GM12878 (cell line): ENCODE results near the gene TSHZ1. TPM values are rescaled to one million over a fixed set of nuclear protein-coding genes. Genes with fewer than 3 reads are reported as not detected.
A peak's percentile ranks its signal among the peaks of the same experiment; 100 is the strongest.

Experiments
- ATAC-seq: fragments of 200-7000 bp; cut with Tn5 transposase; 3 replicates; pipeline ENCODE4 v1.9.1; 2020; ENCODE audit warnings: mild to moderate bottlenecking, moderate library complexity
- BruUV-seq: library from RNA; stranded (reverse); fragments of 400-500 nt; replicated peaks from 2 replicates; lab custom pipeline; 2021; lab: Mats Ljungman, UMichigan
- CTCF ChIA-PET: fragments of 300-600 bp; sonication (Branson Sonifier 250); formaldehyde crosslinking; extraction: SDS; loops from one replicate; lab custom pipeline; 2021; ENCODE audit warnings: inconsistent platforms; lab: Yijun Ruan, JAX
- POLR2A ChIA-PET: fragments of 350-600 bp; formaldehyde crosslinking; extraction: SDS; loops from one replicate; lab custom pipeline; 2021; ENCODE audit warnings: inconsistent platforms; lab: Charles Lee
- RAD21 ChIA-PET: fragments of 300-600 bp; sonication (Branson Sonifier 250); formaldehyde crosslinking; loops from one replicate; lab custom pipeline; 2023; ENCODE audit warnings: antibody characterized with exemption; ENCODE audit not compliant: unreplicated experiment; lab: Charles Lee
- SMC1A ChIA-PET: fragments of 300-600 bp; sonication (Branson Sonifier 250); formaldehyde crosslinking; loops from one replicate; lab custom pipeline; 2023; ENCODE audit not compliant: unreplicated experiment, uncharacterized antibody; lab: Charles Lee
- DNase-seq: peaks from one replicate; pipeline ENCODE4 v3.0.0-alpha.2; 2011; ENCODE audit warnings: low read depth, low spot score
- FAIRE-seq: peaks from 3 replicates; lab custom pipeline; 2011; peaks lifted over from hg19 to GRCh38; lab: Jason Lieb, UNC
- H2AFZ ChIP-seq: 2 replicates; pipeline ENCODE4 v1.6.0; 2011; ENCODE audit warnings: low read depth, low read length, control low read depth; ENCODE audit not compliant: control insufficient read depth
- H3K27ac ChIP-seq: 2 replicates; pipeline ENCODE4 v1.5.1; 2011; ENCODE audit warnings: control low read depth; ENCODE audit not compliant: control insufficient read depth, insufficient read depth
- H3K27me3 ChIP-seq, 2 experiments: replicated peaks in 1 of 2; 2 replicates each; pipeline versions ENCODE4 v1.6.0 to v1.6.1; 2011; ENCODE audit warnings: low read length in 1 of 2; ENCODE audit not compliant: control insufficient read depth in 2 of 2, insufficient read depth in 2 of 2
- H3K36me3 ChIP-seq, 2 experiments: 2 replicates each; pipeline ENCODE4 v1.5.1; 2011; ENCODE audit warnings: low read length in 1 of 2; ENCODE audit not compliant: control insufficient read depth in 2 of 2, insufficient read depth in 2 of 2
- H3K4me1 ChIP-seq: 2 replicates; pipeline ENCODE4 v1.6.1; 2011; ENCODE audit warnings: mild to moderate bottlenecking, low read length, moderate library complexity, mixed read lengths; ENCODE audit not compliant: control insufficient read depth, insufficient read depth
- H3K4me2 ChIP-seq: 2 replicates; pipeline ENCODE4 v1.6.0; 2011; ENCODE audit warnings: control low read depth; ENCODE audit not compliant: control insufficient read depth, insufficient read depth
- H3K4me3 ChIP-seq: fragments of 200-600 bp; sonication (generic); 2 replicates; pipeline ENCODE4 v1.5.1; 2016
- H3K79me2 ChIP-seq: 2 replicates; pipeline ENCODE4 v1.6.0; 2011; ENCODE audit warnings: low read length; ENCODE audit not compliant: control insufficient read depth, insufficient read depth
- H3K9ac ChIP-seq: 2 replicates; pipeline ENCODE4 v1.8.0; 2011; ENCODE audit warnings: low read length, control low read depth, mixed read lengths; ENCODE audit not compliant: control insufficient read depth, insufficient read depth
- H3K9me3 ChIP-seq: replicated peaks from 3 replicates; pipeline ENCODE4 v1.5.1; 2011; ENCODE audit warnings: mild to moderate bottlenecking, low read length; ENCODE audit not compliant: control insufficient read depth, insufficient read depth
- H4K20me1 ChIP-seq: 2 replicates; pipeline ENCODE4 v1.6.0; 2011; ENCODE audit not compliant: control insufficient read depth, insufficient read depth
- BMI1 ChIP-seq: fragments of 450-650 bp; IDR thresholded peaks from 2 replicates; pipeline ENCODE4 v1.6.1; 2016; ENCODE audit warnings: mild to moderate bottlenecking, moderate library complexity, borderline replicate concordance
- EGR1 ChIP-seq, 2 experiments: IDR thresholded peaks; 1 replicate in 1 of 2; 2 replicates in 1 of 2; pipeline ENCODE4 v1.6.1; 2011 to 2012; ENCODE audit warnings: low read depth in 2 of 2, low read length in 2 of 2, borderline replicate concordance in 1 of 2, mild to moderate bottlenecking in 1 of 2, moderate library complexity in 1 of 2
- FOXM1 ChIP-seq: IDR thresholded peaks from 2 replicates; pipeline ENCODE4 v1.6.1; 2012; ENCODE audit warnings: low read depth, mild to moderate bottlenecking, inconsistent platforms, low read length, moderate library complexity
- MXI1 ChIP-seq: fragments of 150-350 bp; IDR thresholded peaks from 2 replicates; pipeline ENCODE4 v1.6.1; 2011; ENCODE audit warnings: low read depth, mild to moderate bottlenecking, inconsistent platforms, low read length, improper control_type of control experiment
- MYB ChIP-seq: fragments of 150-350 bp; IDR thresholded peaks from 2 replicates; pipeline ENCODE4 v1.6.1; 2014; ENCODE audit warnings: mild to moderate bottlenecking, low read depth, low read length, borderline replicate concordance
- NR2F1 ChIP-seq: fragments of 450-650 bp; conservative IDR thresholded peaks from 2 replicates; pipeline ENCODE4 v1.6.1; 2017; ENCODE audit warnings: mild to moderate bottlenecking
- RB1 ChIP-seq: fragments of 450-650 bp; formaldehyde crosslinking; IDR thresholded peaks from 2 replicates; pipeline ENCODE4 v1.6.1; 2017; ENCODE audit warnings: mild to moderate bottlenecking, borderline replicate concordance
- RUNX3 ChIP-seq: IDR thresholded peaks from 2 replicates; pipeline ENCODE4 v1.6.1; 2012; ENCODE audit warnings: low read length, inconsistent platforms
- SMARCA5 ChIP-seq: fragments of 450-650 bp; IDR thresholded peaks from 2 replicates; pipeline ENCODE4 v1.6.1; 2017; ENCODE audit warnings: mild to moderate bottlenecking
- TCF12 ChIP-seq: IDR thresholded peaks from 2 replicates; pipeline ENCODE4 v1.6.1; 2011; ENCODE audit warnings: low read depth, mild to moderate bottlenecking, low read length
- ZBED1 ChIP-seq: IDR thresholded peaks from 2 replicates; pipeline ENCODE4 v1.6.1; 2016; ENCODE audit warnings: borderline replicate concordance
- ZNF384 ChIP-seq: IDR thresholded peaks from 2 replicates; pipeline ENCODE4 v1.6.1; 2012; ENCODE audit warnings: low read depth, mild to moderate bottlenecking, low read length, improper control_type of control experiment, borderline replicate concordance
- WGBS: methylation state at CpG from one replicate; pipeline ENCODE4 v1.1.6; 2016; ENCODE audit warnings: low lambda C conversion rate; ENCODE audit not compliant: insufficient replicate concordance, insufficient coverage; ENCODE audit errors: missing lambda C conversion rate; 5-methylcytosine and 5-hydroxymethylcytosine counted together
- in situ Hi-C: fragments of 300-500 bp; cut with MboI; formaldehyde crosslinking; loops from 9 replicates; pipeline ENCODE4 v1.14.3; 2018; ENCODE audit warnings: mixed read lengths
- intact Hi-C: fragments of 100-400 bp; cut with micrococcal nuclease; formaldehyde crosslinking; loops from one replicate; pipeline ENCODE4 v1.14.2; 2022; ENCODE audit not compliant: unreplicated experiment
- polyA plus RNA-seq, 11 experiments: library from polyadenylated mRNA; depleted of rRNA in 4 of 11; unstranded in 6 of 11; stranded (reverse) in 5 of 11; fragments of >200 nt; fragmentation: Nextera tagmentation in 4 of 11; fragmentation: Illumina TruSeq in 1 of 11; extraction: Ambion mirVana in 4 of 11; extraction: Trizol in 1 of 11; gene quantifications; 1 replicate in 1 of 11; 2 replicates in 10 of 11; pipeline versions ENCODE4 v1.2.1 to v1.2.3, GENCODE V29; 2011 to 2016; ENCODE audit warnings: inconsistent platforms in 2 of 11, missing spikeins in 2 of 11, low read depth in 1 of 11
- total RNA-seq, 4 experiments: library from RNA; depleted of rRNA in 3 of 4; stranded (reverse); fragments of >200 nt in 3 of 4; fragmentation: Illumina TruSeq in 1 of 4; extraction: Trizol in 1 of 4; gene quantifications; 2 replicates each; pipeline versions ENCODE4 v1.2.1 to v1.2.3, GENCODE V29; 2013 to 2021
- TF ChIP-seq, protein P1 (sequence below): IDR thresholded peaks from 2 replicates; pipeline ENCODE4 v1.6.1; 2011; ENCODE audit warnings: borderline replicate concordance, low read depth, mild to moderate bottlenecking, moderate library complexity, low read length; ENCODE audit not compliant: insufficient read depth, poor library complexity, severe bottlenecking
- TF ChIP-seq, protein P2 (sequence below): fragments of 450-650 bp; IDR thresholded peaks from 2 replicates; pipeline ENCODE4 v1.6.1; 2017; ENCODE audit warnings: antibody characterized with exemption, mild to moderate bottlenecking, moderate library complexity
- TF ChIP-seq, protein P3 (sequence below), 3 experiments: IDR thresholded peaks in 2 of 3; conservative IDR thresholded peaks in 1 of 3; 2 replicates each; pipeline ENCODE4 v1.5.1; 2011; ENCODE audit warnings: low read depth in 3 of 3, low read length in 3 of 3, mild to moderate bottlenecking in 3 of 3, control low read depth in 2 of 3, moderate library complexity in 2 of 3, inconsistent platforms in 1 of 3, mixed read lengths in 1 of 3; ENCODE audit not compliant: control insufficient read depth in 2 of 3, insufficient read depth in 1 of 3; ENCODE audit errors: extremely low read depth in 1 of 3

Gene TSHZ1
- total and polyA plus RNA-seq, 10 of the 15 experiments (the other 5 are each of a cell fraction or from before 2014, with no cell fraction given), result 2.2 to 15.2 (median 5.1) TPM

DNA sequence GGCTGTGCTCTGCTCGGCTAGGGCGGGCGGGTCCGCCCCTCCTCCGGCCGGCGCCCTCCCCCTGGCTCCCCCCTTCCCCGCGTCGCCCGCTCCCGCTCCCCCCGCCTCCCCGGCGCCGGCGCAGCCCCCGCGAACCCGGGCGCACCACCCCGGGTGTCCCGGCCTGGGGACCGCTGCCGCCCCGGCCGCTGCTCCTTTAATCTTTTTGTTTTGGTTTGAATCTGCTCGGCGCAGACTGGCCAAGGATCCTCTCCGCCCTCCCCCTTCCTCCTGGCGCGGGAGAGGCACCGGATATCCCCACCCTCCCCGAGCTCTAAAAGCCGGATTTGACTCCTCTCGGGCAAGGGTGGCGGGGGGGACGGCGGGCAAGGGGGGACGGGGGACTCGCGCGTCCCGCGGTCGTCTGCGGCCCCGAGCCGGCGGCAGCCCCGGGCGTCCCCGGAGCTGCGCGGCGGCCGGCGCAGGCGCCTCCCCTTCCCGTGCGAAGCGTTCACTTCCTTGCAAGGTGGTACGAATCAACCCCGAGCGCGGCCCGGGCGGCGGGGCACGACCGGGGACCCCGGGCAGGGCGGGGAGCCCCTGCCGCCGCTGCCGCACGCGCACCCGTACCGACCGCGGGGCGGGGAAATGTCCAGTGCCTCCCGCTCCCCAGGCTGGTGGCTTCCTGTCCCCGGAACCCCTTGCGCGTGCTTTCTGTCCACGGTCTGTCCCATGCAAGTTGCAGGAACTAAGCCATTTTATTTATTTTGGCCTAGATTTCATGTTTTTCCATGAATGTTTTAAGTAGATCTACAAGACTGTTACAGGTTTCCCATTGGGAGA lies 1.3 kb upstream of the TSHZ1 start, which contains the start of gene PTGR3:
PTGR3 (minus strand) TSS at position 11 of the 822 bp plus-strand sequence. CDS start 81 bp downstream, outside the sequence.
- peaks cover 6% of the 10 kb centered on the region; the same call in 1 of the 2 replicates for H3K4me1 ChIP-seq
- FAIRE-seq (no peak), DNase-seq (peak; percentile 40), ATAC-seq (peak; percentile 56)
- intact Hi-C loops (loop anchor here (5.0 to 10.0 kb wide), 8 partner anchors 37 to 1275 kb away; partner anchors contain the start of genes CNDP2, FBXO15 and TIMM21), in situ Hi-C loops (loop anchor here (25.0 kb wide), 1 partner anchor 1903 kb away; no protein-coding TSS in a partner anchor)
- RAD21 ChIA-PET, result interaction anchor here (0.6 to 1.5 kb wide), 5 partner anchors 39 to 341 kb away, joined by 3 to 4 read pairs (median 3); no protein-coding TSS in a partner anchor
- peaks cover 69% of the 10 kb centered on the region for H3K79me2 ChIP-seq
- no peaks in the 10 kb centered on the region for H3K36me3 ChIP-seq
- H3K9ac ChIP-seq, result peak within 1 kb of the TSS; percentile 83
- CTCF ChIA-PET, result interaction anchor here (0.6 to 1.1 kb wide), 2 partner anchors 36 to 52 kb away, joined by 3 to 4 read pairs; no protein-coding TSS in a partner anchor
- H4K20me1 ChIP-seq, result no peaks in the 10 kb centered on the region
- POLR2A ChIA-PET, result interaction anchor here (0.5 to 1.6 kb wide), 5 partner anchors 36 to 1617 kb away, joined by 3 to 9 read pairs (median 7); no protein-coding TSS in a partner anchor
- SMC1A ChIA-PET, result interaction anchor here (0.9 kb wide), 1 partner anchor 35 kb away, joined by 5 read pairs; no protein-coding TSS in a partner anchor
- H3K27me3 ChIP-seq, result no peaks in the 10 kb centered on the region
- WGBS, result 2% methylated on average over 26 of the region's 88 CpGs
- peak within 1 kb of the TSS; percentile 86 for H3K27ac ChIP-seq
- H3K9me3 ChIP-seq, result no peaks in the 10 kb centered on the region
- peak within 1 kb of the TSS; percentile 96 for H3K4me3 ChIP-seq
- no TSS peak for BruUV-seq
- peak within 1 kb of the TSS; percentile 76 for H3K4me2 ChIP-seq
- peak within 1 kb of the TSS; percentile 91 for H2AFZ ChIP-seq
- TF ChIP-seq ZBED1 (no peak), RUNX3 (peak; percentile 26), NR2F1 (peak; percentile 70), MXI1 (peak; percentile 21; the same call in 1 of the 2 replicates), ZNF384 (no peak), FOXM1 (no peak), TCF12 (peak; percentile 6; the same call in 1 of the 2 replicates), SMARCA5 (peak; percentile 85), BMI1 (no peak), EGR1 (IDR thresholded peaks at IDR 0.05; ENCODE audit: borderline replicate concordance in 1 of 2, low read depth in 2 of 2, low read length in 2 of 2) (peak in 1 of 2 experiments; percentile 50; a peak in 1 of 3 replicates), RB1 (peak; percentile 60; the same call in 1 of the 2 replicates), MYB (no peak)
- TF ChIP-seq, protein P1, sequence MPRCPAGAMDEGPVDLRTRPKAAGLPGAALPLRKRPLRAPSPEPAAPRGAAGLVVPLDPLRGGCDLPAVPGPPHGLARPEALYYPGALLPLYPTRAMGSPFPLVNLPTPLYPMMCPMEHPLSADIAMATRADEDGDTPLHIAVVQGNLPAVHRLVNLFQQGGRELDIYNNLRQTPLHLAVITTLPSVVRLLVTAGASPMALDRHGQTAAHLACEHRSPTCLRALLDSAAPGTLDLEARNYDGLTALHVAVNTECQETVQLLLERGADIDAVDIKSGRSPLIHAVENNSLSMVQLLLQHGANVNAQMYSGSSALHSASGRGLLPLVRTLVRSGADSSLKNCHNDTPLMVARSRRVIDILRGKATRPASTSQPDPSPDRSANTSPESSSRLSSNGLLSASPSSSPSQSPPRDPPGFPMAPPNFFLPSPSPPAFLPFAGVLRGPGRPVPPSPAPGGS, result peak; percentile 36
- TF ChIP-seq, protein P2, sequence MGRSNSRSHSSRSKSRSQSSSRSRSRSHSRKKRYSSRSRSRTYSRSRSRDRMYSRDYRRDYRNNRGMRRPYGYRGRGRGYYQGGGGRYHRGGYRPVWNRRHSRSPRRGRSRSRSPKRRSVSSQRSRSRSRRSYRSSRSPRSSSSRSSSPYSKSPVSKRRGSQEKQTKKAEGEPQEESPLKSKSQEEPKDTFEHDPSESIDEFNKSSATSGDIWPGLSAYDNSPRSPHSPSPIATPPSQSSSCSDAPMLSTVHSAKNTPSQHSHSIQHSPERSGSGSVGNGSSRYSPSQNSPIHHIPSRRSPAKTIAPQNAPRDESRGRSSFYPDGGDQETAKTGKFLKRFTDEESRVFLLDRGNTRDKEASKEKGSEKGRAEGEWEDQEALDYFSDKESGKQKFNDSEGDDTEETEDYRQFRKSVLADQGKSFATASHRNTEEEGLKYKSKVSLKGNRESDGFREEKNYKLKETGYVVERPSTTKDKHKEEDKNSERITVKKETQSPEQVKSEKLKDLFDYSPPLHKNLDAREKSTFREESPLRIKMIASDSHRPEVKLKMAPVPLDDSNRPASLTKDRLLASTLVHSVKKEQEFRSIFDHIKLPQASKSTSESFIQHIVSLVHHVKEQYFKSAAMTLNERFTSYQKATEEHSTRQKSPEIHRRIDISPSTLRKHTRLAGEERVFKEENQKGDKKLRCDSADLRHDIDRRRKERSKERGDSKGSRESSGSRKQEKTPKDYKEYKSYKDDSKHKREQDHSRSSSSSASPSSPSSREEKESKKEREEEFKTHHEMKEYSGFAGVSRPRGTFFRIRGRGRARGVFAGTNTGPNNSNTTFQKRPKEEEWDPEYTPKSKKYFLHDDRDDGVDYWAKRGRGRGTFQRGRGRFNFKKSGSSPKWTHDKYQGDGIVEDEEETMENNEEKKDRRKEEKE, result no peak
- TF ChIP-seq, protein P3, sequence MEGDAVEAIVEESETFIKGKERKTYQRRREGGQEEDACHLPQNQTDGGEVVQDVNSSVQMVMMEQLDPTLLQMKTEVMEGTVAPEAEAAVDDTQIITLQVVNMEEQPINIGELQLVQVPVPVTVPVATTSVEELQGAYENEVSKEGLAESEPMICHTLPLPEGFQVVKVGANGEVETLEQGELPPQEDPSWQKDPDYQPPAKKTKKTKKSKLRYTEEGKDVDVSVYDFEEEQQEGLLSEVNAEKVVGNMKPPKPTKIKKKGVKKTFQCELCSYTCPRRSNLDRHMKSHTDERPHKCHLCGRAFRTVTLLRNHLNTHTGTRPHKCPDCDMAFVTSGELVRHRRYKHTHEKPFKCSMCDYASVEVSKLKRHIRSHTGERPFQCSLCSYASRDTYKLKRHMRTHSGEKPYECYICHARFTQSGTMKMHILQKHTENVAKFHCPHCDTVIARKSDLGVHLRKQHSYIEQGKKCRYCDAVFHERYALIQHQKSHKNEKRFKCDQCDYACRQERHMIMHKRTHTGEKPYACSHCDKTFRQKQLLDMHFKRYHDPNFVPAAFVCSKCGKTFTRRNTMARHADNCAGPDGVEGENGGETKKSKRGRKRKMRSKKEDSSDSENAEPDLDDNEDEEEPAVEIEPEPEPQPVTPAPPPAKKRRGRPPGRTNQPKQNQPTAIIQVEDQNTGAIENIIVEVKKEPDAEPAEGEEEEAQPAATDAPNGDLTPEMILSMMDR (IDR thresholded peaks at IDR 0.05 in 2 of 3, conservative IDR thresholded peaks at IDR 0.05 in 1 of 3; ENCODE audit: control insufficient read depth in 2 of 3, extremely low read depth in 1 of 3, insufficient read depth in 1 of 3, low read depth in 3 of 3, low read length in 3 of 3), result no peak
